Measurements from ENCODE around the gene NSD2.

DNA sequence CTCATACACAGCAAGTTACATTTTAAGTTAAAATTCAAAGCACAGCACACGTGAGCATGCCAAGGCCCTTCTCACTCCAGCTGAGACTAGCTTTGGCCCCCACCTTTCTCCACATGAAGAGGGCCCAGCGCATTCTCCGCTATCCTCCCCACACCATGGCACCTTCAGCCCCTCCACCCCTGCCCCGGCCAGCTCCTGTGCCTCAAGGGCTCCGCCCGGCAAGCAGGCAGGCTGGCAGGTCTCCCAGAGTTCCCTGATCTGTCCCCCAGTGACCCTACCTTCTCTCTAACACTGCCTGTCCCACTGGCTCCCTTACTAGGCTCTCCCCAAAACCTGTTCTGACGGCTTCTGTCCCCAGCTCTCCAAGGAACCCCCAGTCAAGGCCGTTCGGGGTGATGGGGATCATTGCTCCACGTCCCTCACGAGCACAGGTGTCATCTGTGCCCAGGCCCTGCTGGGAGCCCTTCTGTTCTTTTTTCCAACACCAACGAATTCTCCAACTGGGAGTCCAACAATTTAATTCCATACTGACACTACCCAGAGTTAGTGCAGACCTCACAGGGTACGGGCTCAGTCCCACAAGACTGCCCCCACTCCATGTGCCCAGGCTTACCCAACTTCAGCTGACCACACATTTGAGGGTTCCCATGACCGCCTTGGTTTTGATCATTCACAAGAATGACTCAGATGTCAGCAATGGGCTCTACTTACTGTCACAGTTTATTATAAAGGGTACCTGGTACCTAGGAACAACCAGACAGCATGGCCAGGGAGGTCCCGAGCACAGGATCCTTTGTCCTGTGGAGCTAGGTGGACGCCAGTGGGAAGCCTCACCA lies 19.4 kb upstream of the NSD2 start:
- TF ChIP-seq, protein P1, sequence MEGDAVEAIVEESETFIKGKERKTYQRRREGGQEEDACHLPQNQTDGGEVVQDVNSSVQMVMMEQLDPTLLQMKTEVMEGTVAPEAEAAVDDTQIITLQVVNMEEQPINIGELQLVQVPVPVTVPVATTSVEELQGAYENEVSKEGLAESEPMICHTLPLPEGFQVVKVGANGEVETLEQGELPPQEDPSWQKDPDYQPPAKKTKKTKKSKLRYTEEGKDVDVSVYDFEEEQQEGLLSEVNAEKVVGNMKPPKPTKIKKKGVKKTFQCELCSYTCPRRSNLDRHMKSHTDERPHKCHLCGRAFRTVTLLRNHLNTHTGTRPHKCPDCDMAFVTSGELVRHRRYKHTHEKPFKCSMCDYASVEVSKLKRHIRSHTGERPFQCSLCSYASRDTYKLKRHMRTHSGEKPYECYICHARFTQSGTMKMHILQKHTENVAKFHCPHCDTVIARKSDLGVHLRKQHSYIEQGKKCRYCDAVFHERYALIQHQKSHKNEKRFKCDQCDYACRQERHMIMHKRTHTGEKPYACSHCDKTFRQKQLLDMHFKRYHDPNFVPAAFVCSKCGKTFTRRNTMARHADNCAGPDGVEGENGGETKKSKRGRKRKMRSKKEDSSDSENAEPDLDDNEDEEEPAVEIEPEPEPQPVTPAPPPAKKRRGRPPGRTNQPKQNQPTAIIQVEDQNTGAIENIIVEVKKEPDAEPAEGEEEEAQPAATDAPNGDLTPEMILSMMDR (IDR thresholded peaks at IDR 0.05), result no peak
- no peak for TF ChIP-seq POLR2A (IDR thresholded peaks at IDR 0.05)

All from right lobe of liver (tissue), 4 donors.